Esophagus muscularis mucosa (tissue), 4 donors: Measurements from ENCODE around the gene AAMDC. TPM values are rescaled to one million over a fixed set of nuclear protein-coding genes. Genes with fewer than 3 reads are reported as not detected.

Source experiments
- DNase-seq: peaks from one replicate; pipeline ENCODE4 v3.0.0-alpha.2; 2017; ENCODE audit errors: extremely low spot score
- H3K27ac ChIP-seq, 4 donors: fragments of 200-600 bp; sonication (generic); replicated peaks in 1 of 4; 1 replicate in 3 of 4; 2 replicates in 1 of 4; pipeline ENCODE4 v1.5.1; 2016 to 2019; ENCODE audit warnings: mild to moderate bottlenecking in 1 of 4
- H3K27me3 ChIP-seq, 4 donors: fragments of 200-600 bp; sonication (generic); one replicate each; pipeline versions ENCODE4 v1.5.1 to v1.6.0; 2016 to 2019
- H3K36me3 ChIP-seq, 4 donors: fragments of 200-600 bp; sonication (generic); one replicate each; pipeline ENCODE4 v1.5.1; 2016 to 2019
- H3K4me1 ChIP-seq, 4 donors: fragments of 200-600 bp; sonication (generic); one replicate each; pipeline ENCODE4 v1.5.1; 2016 to 2019
- H3K4me3 ChIP-seq, 4 donors: fragments of 200-600 bp; sonication (generic); 1 replicate in 2 of 4; 2 replicates in 2 of 4; pipeline ENCODE4 v1.5.1; 2016 to 2019; ENCODE audit warnings: mild to moderate bottlenecking in 4 of 4, moderate library complexity in 1 of 4
- H3K9me3 ChIP-seq, 4 donors: fragments of 200-600 bp; sonication (generic); 1 replicate in 3 of 4; 2 replicates in 1 of 4; pipeline ENCODE4 v1.5.1; 2016 to 2019
- CTCF ChIP-seq, 3 experiments: fragments of 200-600 bp in 2 of 3; fragments of 450-650 bp in 1 of 3; sonication (generic) in 2 of 3; IDR thresholded peaks; one replicate each; pipeline ENCODE4 v1.5.1; 2017 to 2019; ENCODE audit warnings: antibody characterized with exemption in 3 of 3, mild to moderate bottlenecking in 2 of 3, moderate library complexity in 1 of 3
- EP300 ChIP-seq: sonication (generic); formaldehyde crosslinking; IDR thresholded peaks from one replicate; pipeline ENCODE4 v1.6.1; 2017; ENCODE audit warnings: antibody characterized with exemption
- POLR2A ChIP-seq: fragments of 450-650 bp; IDR thresholded peaks from one replicate; pipeline ENCODE4 v1.6.1; 2017; ENCODE audit warnings: antibody characterized with exemption, moderate library complexity, mild to moderate bottlenecking, low read depth
- POLR2AphosphoS5 ChIP-seq, 2 donors: sonication (generic); formaldehyde crosslinking; IDR thresholded peaks; one replicate each; pipeline ENCODE4 v1.6.1; 2017; ENCODE audit warnings: antibody characterized with exemption in 2 of 2
- WGBS: methylation state at CpG from one replicate; pipeline ENCODE4 v1.1.5; 2018; 5-methylcytosine and 5-hydroxymethylcytosine counted together
- intact Hi-C: fragments of 100-400 bp; cut with DNase I; formaldehyde crosslinking; loops from one replicate; pipeline ENCODE4 v1.15.1; 2023
- total RNA-seq, 4 donors: library from RNA; depleted of rRNA; stranded (reverse); fragments of >200 nt; gene quantifications; one replicate each; pipeline versions ENCODE4 v1.1.0 to v1.2.1, GENCODE V29; 2016

Gene AAMDC
- 10 to 100 TPM; 39.0 to 73.7 (median 68.0) TPM for total RNA-seq

GRCh38 chr11:77820565-77821348 is at the start of gene AAMDC, which contains the start of gene RSF1:
Gene AAMDC, plus strand, starts transcription at chr11:77821144. Its CDS starts 21,353 bp downstream, at chr11:77842497.
Gene RSF1, minus strand, starts transcription at chr11:77820722. Its CDS starts 8 bp downstream, at chr11:77820714.
- H3K4me3 ChIP-seq, result peak within 1 kb of the TSS; percentile 87 to 100 (median 98)
- peak; percentile 94 to 95 for TF ChIP-seq POLR2AphosphoS5 (IDR thresholded peaks at IDR 0.05)
- no peak for TF ChIP-seq EP300
- TF ChIP-seq CTCF (IDR thresholded peaks at IDR 0.05), result peak; percentile 65 to 75 (median 68)
- TF ChIP-seq POLR2A, result no peak
- DNase-seq, result peak; percentile 100
- H3K9me3 ChIP-seq, result no peaks in the 10 kb centered on the region
- no peaks in the 10 kb centered on the region for H3K36me3 ChIP-seq
- peaks cover 56 to 71% (median 67%) of the 10 kb centered on the region in 4 donors for H3K4me1 ChIP-seq
- H3K27ac ChIP-seq, result peak within 1 kb of the TSS; percentile 94 to 99 (median 98)
- intact Hi-C loops, result loop anchor here (10.0 kb wide), 1 partner anchor 174 kb away; the partner anchor contains the start of gene INTS4
- 0% methylated on average over 29 of the region's 64 CpGs for WGBS
- H3K27me3 ChIP-seq, result no peaks in the 10 kb centered on the region

GRCh38 chr11:77775936-77776335 is 45.0 kb upstream of the AAMDC start:
- 68% methylated on average over 2 of the region's 2 CpGs for WGBS
- no peak for DNase-seq
- TF ChIP-seq EP300, result no peak
- no peak for TF ChIP-seq POLR2AphosphoS5 (IDR thresholded peaks at IDR 0.05)
- TF ChIP-seq POLR2A, result no peak
- no peak for TF ChIP-seq CTCF (IDR thresholded peaks at IDR 0.05)
- intact Hi-C loops, result no loop called here
- Histone ChIP-seq H3K9me3 (no peaks in the 10 kb centered on the region), H3K27me3 (no peaks in the 10 kb centered on the region), H3K4me3 (no peak overlapping the region), H3K4me1 (peaks cover 4 to 33% (median 13%) of the 10 kb centered on the region in 4 donors), H3K27ac (no peak overlapping the region), H3K36me3 (peaks cover 0 to 7% (median 2%) of the 10 kb centered on the region in 4 donors)

- intact Hi-C loops, result no loop called here
- Histone ChIP-seq H3K27ac (no peak overlapping the region), H3K9me3 (no peaks in the 10 kb centered on the region), H3K36me3 (peaks cover 0 to 7% (median 2%) of the 10 kb centered on the region in 4 donors), H3K27me3 (no peaks in the 10 kb centered on the region), H3K4me3 (no peak overlapping the region), H3K4me1 (peaks cover 4 to 28% (median 8%) of the 10 kb centered on the region in 4 donors)
- DNase-seq, result no peak
- 76% methylated on average over 1 of the region's 1 CpG for WGBS
- no peak for TF ChIP-seq EP300
- peak in 2 of 3 experiments; percentile 20 to 23 for TF ChIP-seq CTCF (IDR thresholded peaks at IDR 0.05)
These were observed 44.5 kb upstream of the AAMDC start for GRCh38 chr11:77776455-77776854.

- Histone ChIP-seq H3K4me3 (no peak overlapping the region), H3K4me1 (peaks cover 4 to 27% (median 8%) of the 10 kb centered on the region in 4 donors), H3K36me3 (peaks cover 0 to 7% (median 2%) of the 10 kb centered on the region in 4 donors), H3K27me3 (no peaks in the 10 kb centered on the region), H3K27ac (no peak overlapping the region), H3K9me3 (no peaks in the 10 kb centered on the region)
- intact Hi-C loops, result no loop called here
- 100% methylated on average over 1 of the region's 1 CpG for WGBS
- no peak for TF ChIP-seq CTCF (IDR thresholded peaks at IDR 0.05)
- no peak for TF ChIP-seq POLR2AphosphoS5 (IDR thresholded peaks at IDR 0.05)
- DNase-seq, result no peak
These were observed 42.8 kb upstream of the AAMDC start for GRCh38 chr11:77778118-77778517.
